Large intestine (tissue), 3 donors: ENCODE results near the gene S100B. TPM values are rescaled to one million over a fixed set of nuclear protein-coding genes. Genes with fewer than 3 reads are reported as not detected.
A peak's percentile ranks its signal among the peaks of the same experiment; 100 is the strongest.

ENCODE experiments used
- DNase-seq, 2 donors: peaks; one replicate each; pipeline versions ENCODE4 v3.0.0 to v3.0.0-alpha.2; 2013
- H3K27ac ChIP-seq: one replicate; pipeline ENCODE4 v1.5.1; 2013; ENCODE audit warnings: low read length
- H3K27me3 ChIP-seq: 2 replicates; pipeline ENCODE4 v1.6.1; 2013; ENCODE audit warnings: low read length; ENCODE audit not compliant: control insufficient read depth, insufficient read depth
- H3K36me3 ChIP-seq: 2 replicates; pipeline ENCODE4 v1.6.1; 2013; ENCODE audit warnings: low read length; ENCODE audit not compliant: control insufficient read depth, insufficient read depth
- H3K4me1 ChIP-seq: one replicate; pipeline ENCODE4 v1.6.1; 2013; ENCODE audit warnings: low read length; ENCODE audit not compliant: control insufficient read depth, insufficient read depth
- H3K4me3 ChIP-seq: one replicate; pipeline ENCODE4 v1.5.1; 2013; ENCODE audit warnings: low read length
- H3K9me3 ChIP-seq: one replicate; pipeline ENCODE4 v1.6.1; 2013; ENCODE audit warnings: mild to moderate bottlenecking, low read depth, low read length, moderate library complexity; ENCODE audit not compliant: control insufficient read depth
- WGBS: methylation state at CpG from one replicate; pipeline ENCODE4 v1.1.5; 2013; ENCODE audit warnings: low lambda C conversion rate; ENCODE audit not compliant: insufficient coverage; 5-methylcytosine and 5-hydroxymethylcytosine counted together
- polyA plus RNA-seq: library from polyadenylated mRNA; unstranded; fragments of 120-200 nt; gene quantifications from one replicate; pipeline ENCODE4 v1.2.1, GENCODE V29; 2013

S100B gene
- polyA plus RNA-seq, 1 donor = 19.8 TPM

DNA sequence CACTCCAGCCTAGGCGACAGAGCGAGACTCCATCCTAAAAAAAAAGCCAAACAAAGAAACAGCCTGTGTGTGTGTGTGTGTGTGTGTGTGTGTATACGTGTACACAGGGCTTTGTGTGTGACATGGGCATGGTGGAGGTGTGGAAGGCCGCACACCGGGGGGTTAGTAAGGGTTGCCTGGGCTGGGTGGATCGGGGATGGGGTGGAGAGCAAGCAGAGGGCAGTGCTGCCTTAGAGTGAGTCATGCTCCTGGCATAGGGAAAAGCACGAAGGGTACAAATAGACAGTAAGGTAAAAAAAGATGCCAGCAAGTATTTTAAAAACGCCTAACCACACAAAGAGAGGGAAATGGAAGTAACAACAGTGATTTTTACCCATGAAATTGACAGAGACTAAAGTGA is 36.8 kb upstream of the S100B start:
- Histone ChIP-seq H3K27me3 (no peaks in the 10 kb centered on the region), H3K36me3 (peaks cover 53% of the 10 kb centered on the region), H3K27ac (no peak overlapping the region), H3K9me3 (no peaks in the 10 kb centered on the region), H3K4me3 (no peak overlapping the region), H3K4me1 (peaks cover 3% of the 10 kb centered on the region)
- DNase-seq = no peak
- WGBS = 87% methylated on average over 4 of the region's 8 CpGs

DNA sequence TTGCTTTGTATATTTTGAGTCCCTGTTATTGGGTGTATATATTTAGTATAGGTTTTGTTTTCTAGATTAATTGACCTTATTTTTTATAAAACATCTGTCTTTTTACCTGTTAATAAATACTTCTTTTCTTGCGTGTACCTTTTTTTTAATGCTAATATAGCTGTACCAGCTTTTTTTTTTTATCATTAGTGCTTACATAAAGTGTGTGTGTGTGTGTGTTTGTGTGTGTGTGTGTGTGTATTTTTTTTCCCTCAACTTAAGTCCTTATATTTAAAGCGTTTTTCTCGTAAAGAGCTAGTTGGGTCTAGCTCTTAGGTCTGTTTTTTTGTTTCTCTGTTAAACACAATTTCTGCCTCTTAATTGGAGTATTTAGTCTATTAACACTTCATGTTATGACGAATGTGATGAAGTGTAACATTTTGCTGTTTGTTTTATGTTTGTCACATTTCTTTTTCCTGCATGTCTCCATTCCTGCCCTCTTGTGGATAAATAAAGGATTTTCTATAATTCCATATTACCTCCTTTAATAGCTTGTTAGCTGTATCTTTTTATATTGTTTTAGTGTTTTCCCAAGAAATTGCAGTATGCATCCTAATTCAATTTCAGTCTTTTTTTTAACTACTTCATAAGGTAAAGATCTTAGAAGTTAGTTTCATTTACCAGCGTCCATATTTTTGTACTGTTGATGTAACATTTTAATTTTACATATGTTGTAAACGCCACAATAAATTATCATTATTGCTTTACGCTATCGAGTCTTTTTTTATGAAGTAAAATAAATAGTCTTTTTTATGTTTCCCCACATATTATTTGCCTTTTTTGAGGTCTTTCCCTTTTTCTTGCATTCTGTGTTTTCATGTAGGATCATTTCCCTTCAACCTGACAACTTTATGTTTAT is 34.9 kb upstream of the S100B start:
- WGBS = 100% methylated on average over 6 of the region's 8 CpGs
- no peak overlapping the region for H3K4me3 ChIP-seq
- H3K27me3 ChIP-seq = no peaks in the 10 kb centered on the region
- H3K9me3 ChIP-seq = no peaks in the 10 kb centered on the region
- peaks cover 3% of the 10 kb centered on the region for H3K4me1 ChIP-seq
- no peak overlapping the region for H3K27ac ChIP-seq
- no peak for DNase-seq
- H3K36me3 ChIP-seq = peaks cover 35% of the 10 kb centered on the region

DNA sequence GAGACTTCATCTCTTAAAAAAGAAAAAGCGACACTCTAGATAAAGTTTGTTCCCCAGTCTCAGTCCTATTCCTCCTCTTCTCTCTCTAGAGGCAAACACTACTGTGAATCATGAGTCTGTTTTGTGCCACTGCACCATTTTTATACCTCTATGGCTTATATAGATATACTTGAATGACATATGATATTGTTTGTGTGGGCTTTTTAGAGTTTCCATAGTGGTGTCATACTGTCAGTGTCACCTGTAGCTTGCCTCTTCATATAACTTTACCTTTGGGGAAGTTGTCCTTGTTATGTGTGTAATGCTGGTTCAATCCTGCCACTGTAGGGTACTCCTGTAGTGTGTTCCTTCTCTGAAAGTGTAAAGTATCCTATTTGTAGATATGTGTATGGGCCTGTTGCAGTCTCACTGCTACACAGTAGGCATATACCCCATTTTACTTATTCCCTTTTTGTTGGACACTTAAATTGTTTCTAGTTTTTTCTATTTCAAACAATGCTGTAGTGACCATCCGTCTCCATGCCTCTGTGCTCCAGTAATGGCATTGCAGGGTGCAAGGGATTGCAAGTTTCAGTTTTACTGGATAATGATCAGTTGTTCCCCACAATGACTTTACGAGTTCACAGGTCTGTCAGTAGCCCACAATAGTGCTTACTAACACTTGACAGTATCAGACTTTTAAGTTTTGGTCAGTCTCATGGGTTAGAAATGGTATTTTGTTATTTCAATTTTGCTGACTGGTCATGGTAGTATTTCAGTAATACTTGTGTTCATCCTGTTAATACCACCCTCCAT is 33.3 kb upstream of the S100B start:
- DNase-seq = peak in 1 of 2 donors; percentile 49

DNA sequence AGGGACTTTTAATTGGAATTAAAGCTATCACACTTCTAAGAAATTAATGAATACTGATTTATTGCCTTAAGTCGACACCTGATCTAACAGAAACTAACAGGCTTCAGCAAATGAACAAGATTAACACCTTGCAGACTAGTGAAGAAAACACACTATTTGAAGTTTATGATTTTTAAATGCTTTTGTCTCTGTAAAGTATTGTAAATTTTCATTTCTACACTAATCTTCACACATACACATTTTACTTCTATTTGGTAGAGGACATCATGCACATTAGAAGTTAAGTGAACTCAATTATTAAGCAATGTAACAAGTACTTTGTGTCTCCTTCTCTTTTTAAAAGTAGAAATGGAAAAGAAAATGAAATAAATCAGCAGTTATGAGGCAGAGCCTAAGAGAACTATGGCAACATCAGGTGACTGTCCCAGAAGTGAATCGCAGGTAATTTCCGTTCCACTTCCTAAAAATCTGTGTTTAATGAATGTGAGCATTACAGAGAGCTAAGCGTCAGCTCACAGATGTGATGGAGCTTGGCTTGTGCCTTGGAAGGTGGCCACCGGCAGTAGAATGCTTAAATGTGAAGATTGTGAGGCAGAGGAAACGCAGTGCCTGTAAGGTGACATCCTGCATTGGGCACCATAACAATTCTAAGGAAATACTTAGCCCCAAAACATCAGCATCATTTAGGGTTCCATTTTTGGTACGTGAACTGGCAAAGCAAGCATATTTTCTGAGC is 31.8 kb upstream of the S100B start:
- Histone ChIP-seq H3K36me3 (peaks cover 12% of the 10 kb centered on the region), H3K4me1 (peaks cover 3% of the 10 kb centered on the region), H3K27me3 (no peaks in the 10 kb centered on the region), H3K9me3 (no peaks in the 10 kb centered on the region), H3K4me3 (peak overlapping the region; percentile 99), H3K27ac (peak overlapping the region; percentile 99)
- 70% methylated on average over 2 of the region's 7 CpGs for WGBS
- no peak for DNase-seq

More for the DNA sequence above, 33.3 kb upstream of the S100B start:
- H3K36me3 ChIP-seq = peaks cover 21% of the 10 kb centered on the region
- H3K27ac ChIP-seq = no peak overlapping the region
- no peak overlapping the region for H3K4me3 ChIP-seq
- WGBS = 80% methylated on average over 1 of the region's 3 CpGs
- H3K4me1 ChIP-seq = peaks cover 3% of the 10 kb centered on the region
- no peaks in the 10 kb centered on the region for H3K9me3 ChIP-seq
- no peaks in the 10 kb centered on the region for H3K27me3 ChIP-seq

DNA sequence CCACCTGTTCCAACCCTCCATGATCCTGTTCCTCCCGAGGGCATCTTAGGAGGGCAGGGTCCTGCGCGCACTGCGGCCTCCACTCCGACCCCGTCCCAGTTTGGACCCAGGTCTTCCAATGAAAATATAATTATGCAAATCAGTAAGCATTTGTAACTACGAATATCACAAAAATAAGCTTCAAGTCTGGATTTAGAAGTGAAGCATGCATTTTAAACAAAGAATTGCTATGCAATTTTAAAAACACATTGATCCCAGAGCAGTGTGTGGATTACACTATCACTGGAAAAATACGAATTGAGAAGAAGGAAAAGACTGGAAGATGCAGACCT is 31.3 kb upstream of the S100B start:
- H3K4me1 ChIP-seq = peaks cover 3% of the 10 kb centered on the region
- no peak for DNase-seq
- H3K4me3 ChIP-seq = peak overlapping the region; percentile 99
- peak overlapping the region; percentile 99 for H3K27ac ChIP-seq
- H3K36me3 ChIP-seq = peaks cover 7% of the 10 kb centered on the region
- no CpG with 5 or more reads among the region's 8 CpGs for WGBS
- H3K27me3 ChIP-seq = no peaks in the 10 kb centered on the region
- no peaks in the 10 kb centered on the region for H3K9me3 ChIP-seq

DNA sequence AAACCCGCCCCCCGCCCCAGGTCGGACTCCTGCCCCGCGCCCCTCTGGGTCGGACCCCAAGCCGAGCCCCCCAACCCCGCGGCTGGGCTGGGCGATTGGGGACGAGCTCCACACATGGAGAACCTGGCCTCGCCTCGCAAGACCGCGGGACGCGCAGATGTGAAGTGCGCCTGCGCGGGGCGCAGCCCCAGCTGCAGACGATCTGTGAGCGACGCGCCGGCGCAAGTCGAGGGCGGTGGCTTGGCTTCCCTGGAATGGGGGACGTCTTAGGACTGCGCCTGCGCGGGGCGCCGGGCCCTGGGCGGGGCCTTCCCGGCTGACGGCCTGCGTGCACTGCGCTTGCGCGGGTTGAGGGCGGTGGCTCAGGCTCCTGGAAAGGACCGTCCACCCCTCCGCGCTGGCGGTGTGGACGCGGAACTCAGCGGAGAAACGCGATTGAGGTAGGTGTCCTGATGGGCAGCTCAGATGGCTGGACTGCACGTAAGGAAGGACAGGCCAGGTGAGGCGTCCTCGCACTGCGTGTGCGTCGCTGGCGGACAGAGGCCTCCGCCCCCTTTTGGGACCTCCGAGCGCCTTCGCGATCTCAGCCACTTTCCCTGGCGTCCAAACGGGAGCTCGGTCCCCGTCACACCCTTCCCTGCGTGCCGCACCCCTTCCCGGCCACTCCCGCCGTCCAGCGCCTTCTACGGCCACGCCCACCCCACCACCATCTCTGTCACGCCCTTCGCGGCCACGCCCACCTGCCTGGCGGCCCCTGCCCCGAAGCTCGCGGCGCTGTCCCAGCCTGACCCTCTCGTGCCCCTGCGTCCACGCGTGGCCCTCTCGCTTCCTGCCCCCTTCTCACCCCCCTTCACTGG is 30.7 kb upstream of the S100B start, which contains the start of gene PRMT2:
PRMT2 (plus strand) TSS at position 351 of the 857 bp plus-strand sequence. CDS start 1,278 bp downstream, outside the sequence.
- H3K4me3 ChIP-seq = peak within 1 kb of the TSS; percentile 99
- peaks cover 3% of the 10 kb centered on the region for H3K4me1 ChIP-seq
- no peaks in the 10 kb centered on the region for H3K9me3 ChIP-seq
- WGBS = no CpG with 5 or more reads among the region's 90 CpGs
- no peaks in the 10 kb centered on the region for H3K27me3 ChIP-seq
- peaks cover 5% of the 10 kb centered on the region for H3K36me3 ChIP-seq
- H3K27ac ChIP-seq = peak within 1 kb of the TSS; percentile 99
- peak; percentile 97 to 99 for DNase-seq

DNA sequence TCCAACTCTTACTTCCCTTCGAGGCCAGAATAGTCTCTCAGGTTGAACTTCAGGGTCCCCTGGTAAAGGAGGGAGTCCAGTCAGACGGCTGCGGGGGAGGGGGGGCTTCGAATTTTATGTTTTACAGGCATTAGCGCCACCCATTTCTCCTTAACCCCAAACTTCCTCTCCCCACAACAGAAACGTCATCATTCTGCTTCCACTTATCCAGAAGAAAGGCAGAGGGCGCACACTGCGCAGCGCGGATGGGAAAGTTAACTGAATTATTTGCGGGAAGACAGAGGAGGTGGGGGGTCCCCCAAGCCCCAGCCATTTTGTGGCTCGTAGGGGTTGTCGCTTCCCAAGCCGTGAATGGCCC is 30.1 kb upstream of the S100B start:
- peaks cover 5% of the 10 kb centered on the region for H3K36me3 ChIP-seq
- peak overlapping the region; percentile 56 for H3K4me3 ChIP-seq
- no CpG with 5 or more reads among the region's 14 CpGs for WGBS
- peaks cover 3% of the 10 kb centered on the region for H3K4me1 ChIP-seq
- no peaks in the 10 kb centered on the region for H3K27me3 ChIP-seq
- DNase-seq = peak; percentile 77 to 87
- H3K27ac ChIP-seq = peak overlapping the region; percentile 99
- H3K9me3 ChIP-seq = no peaks in the 10 kb centered on the region

DNA sequence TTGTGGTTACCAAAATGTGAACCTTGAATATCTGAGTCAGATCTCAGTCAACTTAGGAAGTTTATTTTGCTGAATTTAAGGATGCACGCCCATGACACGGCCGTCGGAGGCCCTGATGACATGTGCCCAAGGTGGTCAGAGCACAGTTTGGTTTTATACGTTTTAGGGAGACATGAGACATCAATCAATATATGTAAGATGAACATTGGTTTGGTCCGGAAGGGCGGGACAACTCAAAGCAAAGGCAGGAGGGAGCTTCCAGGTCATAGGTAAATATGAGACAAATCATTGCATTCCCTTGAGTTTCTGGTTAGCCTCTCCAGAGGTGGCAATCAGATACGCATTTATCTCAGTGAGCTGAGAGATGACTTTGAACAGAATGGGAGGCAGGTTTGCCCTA is 29.5 kb upstream of the S100B start:
- DNase-seq = peak in 1 of 2 donors; percentile 17
- Histone ChIP-seq H3K4me3 (no peak overlapping the region), H3K36me3 (peaks cover 5% of the 10 kb centered on the region), H3K9me3 (no peaks in the 10 kb centered on the region), H3K27ac (peak overlapping the region; percentile 99), H3K4me1 (peaks cover 3% of the 10 kb centered on the region), H3K27me3 (no peaks in the 10 kb centered on the region)
- WGBS = no CpG with 5 or more reads among the region's 8 CpGs

DNA sequence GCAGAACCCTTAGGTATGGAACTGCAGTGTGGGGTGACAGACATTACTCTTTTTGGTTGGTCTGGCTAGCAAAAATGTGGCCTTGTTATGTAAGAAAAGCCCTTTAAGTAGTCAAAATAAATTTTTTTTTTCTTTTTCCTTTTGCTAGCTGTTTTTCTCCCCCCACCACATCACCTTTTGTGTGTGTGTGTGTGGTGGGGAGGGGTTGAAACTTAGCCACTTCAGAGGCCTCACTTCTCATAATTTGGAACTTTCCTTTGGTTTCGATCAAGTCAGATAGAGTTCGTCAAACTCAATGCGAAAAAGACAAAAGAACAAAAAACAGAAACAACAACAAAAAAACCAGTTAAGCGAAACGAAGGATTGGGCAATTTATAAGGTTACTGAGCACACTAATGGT is 28.7 kb upstream of the S100B start:
- H3K27ac ChIP-seq = no peak overlapping the region
- H3K4me3 ChIP-seq = no peak overlapping the region
- H3K4me1 ChIP-seq = peaks cover 3% of the 10 kb centered on the region
- peaks cover 5% of the 10 kb centered on the region for H3K36me3 ChIP-seq
- H3K27me3 ChIP-seq = no peaks in the 10 kb centered on the region
- 98% methylated on average over 5 of the region's 5 CpGs for WGBS
- no peaks in the 10 kb centered on the region for H3K9me3 ChIP-seq
- no peak for DNase-seq
